GM19238 (cell line): Measurements from ENCODE around the gene ADISSP.

ENCODE experiments used
- DNase-seq: peaks from one replicate; pipeline ENCODE4 v3.0.0; 2011; ENCODE audit warnings: low spot score; ENCODE audit not compliant: insufficient read length

ADISSP gene

DNA sequence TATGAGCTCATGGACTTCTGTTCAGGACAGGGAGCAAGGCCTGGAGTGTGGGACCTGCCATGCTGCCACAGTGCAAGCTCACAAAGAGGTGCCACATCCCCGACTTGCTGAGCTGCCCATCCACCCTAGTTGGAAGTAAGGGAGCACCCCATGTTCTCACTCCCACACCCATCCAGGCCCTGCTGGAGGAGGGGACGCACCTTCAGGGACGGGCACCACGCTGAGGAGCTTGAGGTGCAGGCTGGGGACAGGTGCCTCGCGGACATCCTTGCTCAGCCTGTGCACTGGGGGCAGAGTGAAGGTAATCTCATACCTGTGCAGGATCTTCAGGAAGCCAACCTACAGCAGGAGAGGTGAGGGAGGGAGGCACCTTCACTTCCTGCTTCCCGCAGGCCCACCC, 12.3 kb downstream of the ADISSP start:
- DNase-seq: no peak

DNA sequence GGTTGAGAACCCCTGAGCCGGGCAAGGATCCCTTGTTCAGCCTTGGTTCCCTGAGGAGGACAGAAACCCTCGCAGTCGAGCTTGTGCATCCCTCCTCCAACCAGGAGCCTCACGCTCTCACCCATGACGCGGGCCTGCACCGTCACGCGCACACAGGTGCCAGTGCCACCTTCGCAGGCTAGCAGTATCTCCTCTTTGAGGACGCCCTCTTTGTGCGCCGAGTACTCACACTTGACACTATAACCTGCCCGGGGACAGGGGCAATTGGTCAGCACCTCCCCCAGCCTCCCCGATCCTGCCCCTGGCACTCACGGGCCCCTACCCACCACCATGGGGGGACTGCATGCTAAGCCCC, 13.3 kb downstream of the ADISSP start:
- no peak for DNase-seq

DNA sequence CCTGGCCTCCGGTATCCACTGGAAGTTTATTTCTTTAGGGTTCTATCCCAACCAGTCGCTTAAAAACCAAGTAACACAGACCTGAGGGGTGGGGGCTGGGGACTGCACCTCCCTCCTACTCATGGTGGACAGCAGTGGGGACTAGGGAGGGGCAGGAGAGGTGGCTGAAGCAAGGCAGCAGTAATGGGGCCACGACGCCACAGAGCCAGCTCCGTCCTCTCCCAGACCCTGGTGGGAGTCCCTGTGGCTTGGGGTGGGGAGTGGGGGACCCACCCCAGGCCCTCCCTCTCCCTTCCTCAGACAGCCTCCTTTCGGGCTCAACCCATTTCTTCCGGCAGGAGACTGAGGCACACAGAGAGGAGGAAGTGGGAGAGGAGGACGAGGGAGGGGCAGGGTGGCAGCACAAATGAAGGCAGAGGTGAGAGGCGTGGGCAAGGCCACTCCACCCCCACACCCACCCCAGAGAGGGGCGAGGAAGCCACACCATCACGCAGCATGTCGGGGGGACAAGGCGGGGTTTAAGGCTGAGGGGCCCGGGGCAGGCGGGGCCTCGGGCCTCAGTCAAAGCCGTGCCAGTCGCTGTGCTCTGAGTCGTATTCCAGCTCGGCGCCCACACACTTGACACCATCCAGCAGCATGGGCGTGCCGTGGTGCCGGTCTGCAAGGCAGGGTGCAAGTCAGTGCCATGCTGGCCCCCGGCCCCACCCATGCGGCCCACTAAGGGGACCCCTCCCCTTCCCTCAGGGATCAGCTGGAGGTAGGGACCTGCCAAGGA, 13.9 kb downstream of the ADISSP start:
- DNase-seq: no peak

DNA sequence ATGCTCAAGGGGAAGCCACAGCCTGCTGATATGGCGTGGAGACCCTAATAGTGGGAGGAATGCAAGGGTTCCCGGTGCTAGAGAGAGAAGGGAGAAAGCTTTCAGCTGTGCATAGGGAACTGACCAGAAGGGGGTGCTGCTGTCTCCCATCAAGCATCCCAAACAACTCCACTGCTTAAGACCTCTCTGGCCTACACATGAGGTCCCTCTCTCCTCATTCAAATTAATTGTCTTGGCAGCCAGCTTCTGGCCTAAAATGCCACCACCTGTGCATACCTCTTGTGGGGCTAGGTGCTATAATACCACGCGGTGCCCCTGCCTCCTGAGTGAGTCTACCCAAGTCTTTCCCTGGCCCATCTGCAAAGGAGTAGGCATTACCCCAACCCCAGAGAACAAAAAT, 14.5 kb downstream of the ADISSP start:
- DNase-seq: peak; percentile 76

DNA sequence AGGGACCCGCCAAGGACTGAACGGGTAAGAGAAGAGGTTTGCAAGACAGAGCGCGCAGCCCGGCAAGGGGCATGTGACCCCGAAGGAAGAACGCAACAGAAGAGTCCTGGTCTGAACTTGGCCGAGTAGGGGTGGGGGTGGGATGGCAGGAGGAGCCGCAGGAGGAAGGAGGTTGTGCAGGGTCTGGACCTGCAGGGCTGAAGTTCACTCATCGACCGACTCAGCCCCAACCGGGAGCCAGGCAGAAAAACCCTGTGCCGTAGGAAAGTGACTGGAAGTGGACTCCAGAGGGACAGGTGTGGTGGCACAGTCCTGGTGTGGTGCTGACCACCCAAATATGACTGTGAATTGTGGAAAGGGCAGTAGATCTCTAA, 15.2 kb downstream of the ADISSP start:
- no peak for DNase-seq

DNA sequence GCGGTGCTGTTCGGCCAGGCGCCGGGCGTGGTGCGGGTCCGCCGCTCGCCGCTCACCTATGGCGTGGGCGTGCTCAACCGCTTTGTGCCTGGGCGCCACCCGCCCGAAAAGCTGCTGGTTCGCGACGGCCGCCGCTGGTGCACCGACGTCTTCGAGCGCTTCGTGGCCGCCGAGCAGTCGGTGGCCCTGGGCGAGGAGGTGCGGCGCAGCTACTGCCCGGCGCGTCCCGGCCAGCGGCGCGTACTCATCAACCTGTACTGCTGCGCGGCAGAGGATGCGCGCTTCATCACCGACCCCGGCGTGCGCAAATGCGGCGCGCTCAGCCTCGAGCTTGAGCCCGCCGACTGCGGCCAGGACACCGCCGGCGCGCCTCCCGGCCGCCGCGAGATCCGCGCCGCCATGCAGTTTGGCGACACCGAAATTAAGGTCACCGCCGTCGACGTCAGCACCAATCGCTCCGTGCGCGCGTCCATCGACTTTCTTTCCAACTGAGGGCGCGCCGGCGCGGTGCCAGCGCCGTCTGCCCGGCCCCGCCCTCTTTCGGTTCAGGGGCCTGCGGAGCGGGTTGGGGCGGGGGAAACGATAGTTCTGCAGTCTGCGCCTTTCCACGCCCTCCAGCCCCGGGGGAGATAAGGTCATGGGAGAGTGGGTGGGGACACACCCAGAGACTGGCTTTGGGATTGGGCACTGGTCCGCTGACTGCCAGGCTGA, 15.7 kb downstream of the ADISSP start:
- no peak for DNase-seq

DNA sequence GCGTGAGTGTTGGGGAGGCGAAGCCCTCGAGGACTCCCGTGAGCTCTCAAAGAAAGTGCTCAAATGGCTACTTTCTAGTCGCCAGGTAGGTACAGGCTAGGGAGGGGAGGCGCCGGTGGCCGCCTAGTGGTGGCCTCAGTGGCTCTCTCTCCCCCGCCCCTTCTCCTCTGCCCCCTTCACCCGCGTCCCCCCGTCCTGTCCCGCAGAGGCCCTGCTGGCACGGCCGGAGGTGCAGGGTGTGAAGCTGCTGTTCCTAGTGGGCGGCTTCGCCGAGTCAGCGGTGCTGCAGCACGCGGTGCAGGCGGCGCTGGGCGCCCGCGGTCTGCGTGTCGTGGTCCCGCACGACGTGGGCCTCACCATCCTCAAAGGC, 16.3 kb downstream of the ADISSP start:
- no peak for DNase-seq

DNA sequence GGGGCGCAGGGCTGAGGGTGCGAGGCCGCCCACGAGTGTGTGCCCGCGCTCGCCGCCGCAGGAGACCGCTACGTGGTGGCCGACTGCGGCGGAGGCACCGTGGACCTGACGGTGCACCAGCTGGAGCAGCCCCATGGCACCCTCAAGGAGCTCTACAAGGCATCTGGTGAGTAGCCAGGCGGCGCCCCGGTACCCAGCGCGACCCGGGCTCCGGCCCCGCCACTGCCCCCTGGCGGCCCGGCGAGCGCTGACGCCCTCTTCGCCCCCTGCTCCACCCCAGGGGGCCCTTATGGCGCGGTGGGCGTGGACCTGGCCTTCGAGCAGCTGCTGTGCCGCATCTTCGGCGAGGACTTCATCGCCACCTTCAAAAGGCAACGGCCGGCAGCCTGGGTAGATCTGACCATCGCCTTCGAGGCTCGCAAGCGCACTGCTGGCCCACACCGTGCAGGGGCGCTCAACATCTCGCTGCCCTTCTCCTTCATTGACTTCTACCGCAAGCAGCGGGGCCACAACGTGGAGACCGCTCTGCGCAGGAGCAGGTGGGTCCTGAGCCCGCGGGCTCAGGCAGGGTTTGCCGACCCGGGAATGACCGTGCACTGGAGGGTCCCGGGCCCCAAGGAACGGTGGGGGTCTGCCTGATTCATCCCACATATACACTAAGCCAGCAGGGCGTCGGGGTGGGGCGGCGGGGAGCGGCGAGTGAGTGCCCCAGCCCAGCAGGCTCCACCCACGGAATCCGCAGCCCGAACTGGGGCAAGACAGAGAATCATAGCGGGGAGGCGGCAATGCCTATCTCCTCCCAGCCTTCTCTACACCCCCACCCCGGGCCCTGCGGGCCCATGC, 17.6 kb downstream of the ADISSP start:
- DNase-seq: peak; percentile 65

DNA sequence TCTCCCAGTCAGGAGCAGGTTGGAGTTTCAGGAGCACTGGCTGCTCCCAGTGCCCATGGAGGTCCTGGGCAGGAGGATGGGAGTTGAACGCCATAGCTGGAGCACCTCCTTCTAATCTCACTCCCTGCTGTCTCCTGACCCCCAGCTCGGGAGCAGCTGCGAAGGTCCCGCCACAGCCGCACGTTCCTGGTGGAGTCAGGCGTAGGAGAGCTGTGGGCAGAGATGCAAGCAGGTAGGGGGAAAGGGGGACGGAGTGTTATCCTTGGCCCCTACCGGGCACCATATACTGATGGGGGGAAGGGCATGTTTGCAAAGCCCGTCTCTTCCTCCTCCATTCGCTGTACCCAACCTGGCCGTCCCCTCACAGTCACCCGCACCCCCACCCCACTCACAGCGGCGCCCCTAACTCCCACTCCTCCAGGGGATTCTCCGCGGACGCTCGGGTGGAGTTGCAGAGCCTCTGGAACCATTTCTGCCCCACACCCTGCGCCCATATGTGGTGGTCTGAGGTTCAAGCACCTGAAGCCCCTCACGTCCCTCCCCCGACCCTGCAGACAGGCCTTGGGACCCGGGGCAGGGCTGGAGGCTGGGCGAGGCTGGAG, 18.4 kb downstream of the ADISSP start:
- no peak for DNase-seq

DNA sequence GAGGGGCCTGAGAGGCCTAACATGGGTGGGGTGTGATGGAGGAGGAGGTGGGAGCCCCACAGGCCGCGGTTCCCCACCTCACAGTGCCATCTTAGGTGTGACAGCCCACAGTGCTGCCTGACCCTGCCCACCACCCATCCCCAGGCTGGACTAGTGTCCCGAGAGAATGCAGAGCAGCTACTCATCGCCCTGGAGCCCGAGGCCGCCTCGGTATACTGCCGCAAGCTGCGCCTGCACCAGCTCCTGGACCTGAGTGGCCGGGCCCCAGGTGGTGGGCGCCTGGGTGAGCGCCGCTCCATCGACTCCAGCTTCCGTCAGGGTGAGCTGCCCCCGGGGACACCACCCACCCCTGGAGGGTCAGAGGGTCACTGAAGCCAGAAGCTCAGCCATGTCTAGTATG, 19.5 kb downstream of the ADISSP start:
- no peak for DNase-seq

DNA sequence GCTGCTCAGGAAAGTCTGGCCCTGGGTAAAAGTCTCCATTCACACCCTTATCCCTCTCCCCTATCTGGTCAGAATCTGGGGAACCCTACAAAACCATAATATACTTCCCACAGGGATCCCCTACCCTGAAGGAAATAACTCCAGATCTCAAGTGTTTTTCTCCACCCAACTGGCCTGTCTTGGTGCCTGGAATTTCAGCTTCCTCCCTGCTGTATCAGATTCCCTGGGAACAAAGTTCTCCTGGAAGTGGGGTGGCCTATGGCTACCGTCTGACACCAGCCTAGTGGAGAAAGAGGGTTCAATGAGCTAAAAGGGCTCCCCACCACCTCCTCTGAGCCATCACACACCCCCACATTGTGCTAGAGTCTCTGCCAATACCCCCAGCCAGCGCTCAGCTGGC, 20.1 kb downstream of the ADISSP start:
- no peak for DNase-seq

DNA sequence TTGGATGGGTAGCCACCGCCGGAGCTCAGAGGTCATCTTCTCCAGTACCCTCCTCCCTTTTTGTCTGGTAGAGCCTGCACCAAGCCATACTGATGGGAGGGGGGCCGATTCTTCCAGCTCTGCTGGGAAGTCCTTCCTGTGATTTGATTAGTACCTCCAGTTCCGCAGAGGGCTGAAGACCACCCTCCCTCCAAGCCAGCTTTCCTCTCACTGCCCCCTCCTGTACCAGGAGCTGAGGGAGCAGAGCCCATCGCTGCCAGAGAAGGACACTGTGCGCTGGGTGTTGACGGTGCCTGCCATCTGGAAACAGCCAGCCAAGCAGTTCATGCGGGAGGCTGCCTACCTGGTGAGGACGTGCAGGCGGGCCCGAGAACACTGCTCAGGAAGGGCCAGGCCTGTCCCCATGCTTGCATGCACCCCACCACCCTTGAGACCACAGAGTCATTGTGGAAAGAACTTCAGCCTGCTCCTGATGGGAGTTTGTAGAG, 21.8 kb downstream of the ADISSP start:
- no peak for DNase-seq

DNA sequence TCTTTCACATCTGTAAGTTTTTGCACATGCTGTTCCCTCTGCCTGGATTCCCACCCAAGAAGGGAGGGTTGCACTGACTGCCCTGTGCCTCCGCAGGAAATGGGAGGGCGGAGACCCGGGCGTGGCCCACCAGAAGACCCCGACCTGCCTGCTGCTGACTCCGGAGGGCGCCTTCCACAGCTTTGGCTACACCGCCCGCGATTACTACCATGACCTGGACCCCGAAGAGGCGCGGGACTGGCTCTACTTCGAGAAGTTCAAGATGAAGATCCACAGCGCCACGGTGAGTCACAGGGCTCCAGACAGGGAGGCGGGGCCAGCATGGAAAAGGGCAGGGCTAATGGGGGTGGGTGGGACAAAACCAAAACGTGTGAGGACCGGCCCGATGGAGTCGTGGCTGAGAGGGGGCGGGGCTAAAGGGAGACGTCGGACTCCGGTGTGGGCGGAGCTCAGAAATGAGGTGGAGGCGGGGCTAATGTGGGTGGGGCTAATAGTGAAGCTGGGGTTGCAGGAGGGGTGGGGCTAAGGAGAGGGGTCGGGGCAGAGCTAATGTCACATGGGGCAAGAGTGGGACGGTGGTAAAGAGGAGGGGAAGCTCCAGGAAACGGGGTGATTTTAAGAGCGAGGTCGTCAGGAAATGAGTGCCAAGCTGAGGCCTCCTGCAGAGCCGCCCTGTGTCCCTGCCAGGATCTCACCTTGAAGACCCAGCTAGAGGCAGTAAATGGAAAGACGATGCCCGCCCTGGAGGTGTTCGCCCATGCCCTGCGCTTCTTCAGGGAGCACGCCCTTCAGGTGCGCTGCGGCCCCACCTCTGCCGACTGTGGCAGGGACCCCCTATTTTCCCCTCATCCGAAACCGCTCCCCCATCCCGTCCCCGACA, 22.5 kb downstream of the ADISSP start:
- peak; percentile 54 for DNase-seq

DNA sequence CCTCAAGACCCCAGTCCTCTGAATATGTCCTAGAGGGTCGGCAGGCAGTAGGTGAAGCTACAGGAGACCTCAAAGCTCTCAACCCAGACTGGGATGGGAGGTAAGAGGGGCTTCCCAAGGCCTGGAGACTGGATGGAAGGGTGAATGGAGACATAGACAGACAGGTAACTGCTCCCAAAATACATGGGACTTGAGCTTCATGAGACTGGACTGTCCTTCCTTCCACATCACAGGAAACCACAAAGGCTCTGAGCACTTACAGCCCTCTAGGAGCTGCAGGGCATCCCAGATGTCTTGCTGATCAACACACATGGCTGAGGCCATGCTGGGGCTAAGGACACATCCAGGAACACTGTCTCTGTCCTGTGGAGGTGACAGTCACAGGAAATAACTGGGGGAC, 23.5 kb downstream of the ADISSP start:
- no peak for DNase-seq

DNA sequence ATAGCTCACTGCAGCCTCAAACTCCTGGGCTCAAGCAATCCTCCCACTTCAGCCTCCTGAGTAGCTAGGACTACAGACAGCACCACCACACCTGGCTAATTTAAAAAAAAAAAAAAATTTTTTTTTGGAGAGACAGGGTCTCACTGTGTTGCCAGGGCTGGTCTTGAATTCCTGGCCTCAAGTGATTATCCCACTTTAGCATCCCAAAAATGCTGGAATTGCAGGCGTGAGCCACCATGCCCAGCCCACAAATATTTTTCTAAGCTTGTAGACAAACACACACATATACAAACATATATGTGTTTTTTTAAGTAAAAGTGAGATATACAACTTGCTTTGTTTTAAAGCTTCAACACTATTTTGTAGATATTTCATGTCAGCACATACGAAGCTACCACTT, 24.3 kb downstream of the ADISSP start:
- DNase-seq: no peak

DNA sequence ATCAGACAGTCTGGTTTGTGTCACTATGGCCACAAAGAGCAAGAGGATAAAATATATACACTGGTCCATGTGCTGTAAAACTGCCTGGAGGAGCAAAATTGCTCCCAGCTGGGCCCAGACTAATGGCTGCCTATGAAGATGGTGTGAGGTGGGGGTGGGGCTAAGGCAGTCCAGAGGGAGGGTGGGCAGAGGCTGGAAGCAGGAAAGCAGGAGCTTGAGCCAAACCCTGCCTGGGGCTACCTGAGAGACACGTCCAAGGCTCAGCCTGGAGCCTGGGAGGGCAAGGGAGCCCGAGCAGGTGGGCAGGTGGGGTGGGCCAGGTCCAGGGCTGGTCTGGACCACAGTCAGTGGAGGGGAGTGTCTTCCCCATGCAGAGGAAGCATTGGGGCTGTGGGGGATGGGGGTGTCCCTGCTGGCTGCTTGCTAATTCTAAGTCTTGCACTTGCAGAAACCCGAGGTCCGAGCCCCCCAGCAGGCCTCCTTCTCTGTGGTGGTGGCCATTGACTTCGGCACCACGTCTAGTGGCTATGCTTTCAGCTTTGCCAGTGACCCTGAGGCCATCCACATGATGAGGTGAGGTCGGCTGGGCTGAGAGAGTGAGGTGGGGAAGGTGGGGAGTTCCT, 25.6 kb downstream of the ADISSP start:
- no peak for DNase-seq

DNA sequence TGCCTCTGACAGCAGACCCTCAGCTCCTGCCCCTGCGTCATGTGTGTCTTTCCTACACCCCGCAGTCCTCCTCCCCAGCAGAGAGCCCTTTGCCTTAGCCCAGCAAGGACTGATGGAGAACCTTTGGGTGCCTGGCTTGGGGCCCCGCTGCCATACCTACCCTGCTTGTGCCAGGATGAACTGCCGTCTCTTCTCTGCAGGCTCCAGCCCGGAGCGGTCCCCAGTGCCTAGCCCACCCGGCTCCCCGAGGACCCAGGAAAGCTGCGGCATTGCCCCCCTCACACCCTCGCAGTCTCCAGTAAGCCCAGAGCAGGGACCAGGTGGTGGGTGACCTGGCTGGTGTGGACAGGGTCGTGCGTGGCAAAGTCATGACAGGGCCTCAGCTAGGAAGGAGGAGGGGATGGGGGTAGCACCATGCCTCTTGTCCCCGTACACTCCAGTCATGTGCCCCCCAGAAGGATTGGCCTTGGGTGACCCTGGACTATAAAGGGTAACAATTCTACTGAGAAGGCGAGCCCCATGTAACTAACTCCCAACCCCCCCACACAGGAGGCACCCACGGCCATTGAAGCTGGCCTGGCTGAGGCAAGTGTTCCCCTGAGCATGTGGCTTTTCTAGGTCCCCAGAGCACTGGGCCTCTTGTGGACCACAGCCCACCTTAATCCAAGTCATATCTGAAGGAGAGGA, 26.8 kb downstream of the ADISSP start:
- no peak for DNase-seq

DNA sequence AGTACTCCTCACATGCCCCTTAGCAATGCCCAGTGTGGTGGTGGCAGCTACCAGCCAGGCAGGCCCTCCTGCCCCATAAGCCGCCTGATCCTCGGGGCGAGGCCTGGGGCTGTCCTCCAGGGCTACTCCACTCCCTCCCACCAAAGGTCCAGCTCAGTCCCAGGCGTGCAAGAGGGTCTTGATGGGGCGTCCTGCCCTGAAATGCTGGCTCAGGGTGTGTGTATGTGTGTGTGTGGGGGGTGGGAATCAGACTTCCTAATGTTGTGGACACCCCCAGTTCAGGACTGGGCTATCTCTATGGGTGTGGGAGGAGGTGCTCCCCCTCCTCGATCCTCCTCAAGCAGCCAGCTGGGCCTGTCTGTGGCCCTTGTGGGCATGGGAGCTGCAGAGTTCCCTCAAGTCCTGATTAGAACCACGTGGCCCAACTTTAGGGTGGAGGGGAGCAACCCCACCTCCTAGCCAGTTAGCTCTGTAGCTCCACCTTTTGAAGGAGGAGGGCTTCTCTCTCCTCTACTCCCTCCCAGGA, 27.6 kb downstream of the ADISSP start:
- DNase-seq: no peak
